Measurements from ENCODE around the gene TRIM5. TPM values are rescaled to one million over a fixed set of nuclear protein-coding genes. Genes with fewer than 3 reads are reported as not detected.

Gene TRIM5
- polyA plus RNA-seq, 2 of the 4 experiments (the other 2 are of a cell fraction) = 21.9 to 32.6 TPM

DNA sequence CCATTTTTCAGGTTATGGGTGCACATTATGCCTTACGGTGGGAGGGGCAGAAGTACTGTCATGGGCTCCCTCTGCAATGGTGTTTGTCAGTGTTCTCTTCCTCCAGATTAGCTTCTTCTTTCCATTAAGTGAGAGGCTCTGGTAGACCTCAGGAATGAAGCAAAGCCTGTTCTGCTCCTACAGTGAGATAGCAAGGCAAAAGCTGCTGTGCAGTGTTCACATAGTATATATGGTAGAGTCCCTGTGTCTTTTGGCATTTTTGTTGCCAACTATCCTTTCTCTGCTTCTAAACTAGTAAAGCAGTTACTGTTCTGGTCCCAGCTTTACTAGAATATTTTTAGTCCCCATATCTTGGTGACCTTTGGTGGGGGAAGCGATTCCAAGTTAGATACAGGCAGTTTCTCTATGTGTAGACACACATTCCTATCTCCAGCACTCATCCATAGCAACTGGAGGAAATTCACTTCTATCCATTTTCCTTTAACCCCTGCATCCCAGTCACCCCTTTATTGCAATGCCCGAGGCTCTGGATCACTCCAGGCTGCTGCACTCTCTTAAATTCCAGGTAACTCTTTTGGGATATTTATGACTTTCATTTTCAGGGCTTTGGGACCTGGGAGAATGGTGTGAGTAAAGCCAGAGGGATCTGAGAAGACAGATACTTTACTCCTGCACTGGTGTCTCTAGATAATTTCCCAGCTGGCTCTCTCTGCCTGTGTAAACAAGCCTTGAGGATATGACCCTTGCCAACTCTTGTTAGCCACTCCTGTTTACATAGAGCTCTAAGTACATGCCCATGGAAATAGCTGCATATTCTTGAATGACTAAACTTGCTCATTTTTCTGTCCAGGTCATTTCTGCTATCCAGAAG is 64.0 kb downstream of the TRIM5 start (continued):
- TF ChIP-seq, protein P1, sequence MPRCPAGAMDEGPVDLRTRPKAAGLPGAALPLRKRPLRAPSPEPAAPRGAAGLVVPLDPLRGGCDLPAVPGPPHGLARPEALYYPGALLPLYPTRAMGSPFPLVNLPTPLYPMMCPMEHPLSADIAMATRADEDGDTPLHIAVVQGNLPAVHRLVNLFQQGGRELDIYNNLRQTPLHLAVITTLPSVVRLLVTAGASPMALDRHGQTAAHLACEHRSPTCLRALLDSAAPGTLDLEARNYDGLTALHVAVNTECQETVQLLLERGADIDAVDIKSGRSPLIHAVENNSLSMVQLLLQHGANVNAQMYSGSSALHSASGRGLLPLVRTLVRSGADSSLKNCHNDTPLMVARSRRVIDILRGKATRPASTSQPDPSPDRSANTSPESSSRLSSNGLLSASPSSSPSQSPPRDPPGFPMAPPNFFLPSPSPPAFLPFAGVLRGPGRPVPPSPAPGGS (IDR thresholded peaks at IDR 0.05) = 0 out of 3 replicates have a peak, but pooled peaks have one; percentile 37
- TF ChIP-seq NR3C1 (IDR thresholded peaks at IDR 0.05) (no peak), FOSB (CRISPR knock-in tag; IDR thresholded peaks at IDR 0.05) (no peak), CEBPB (IDR thresholded peaks at IDR 0.05) (no peak), HOXA7 (CRISPR knock-in tag; IDR thresholded peaks at IDR 0.05) (0 out of 2 replicates have a peak, but pooled peaks have one; percentile 50), FOSL2 (IDR thresholded peaks at IDR 0.05) (0 out of 2 replicates have a peak, but pooled peaks have one; percentile 13), FOSL2 (CRISPR knock-in tag; IDR thresholded peaks at IDR 0.05) (peak; percentile 66), HEYL (CRISPR knock-in tag; IDR thresholded peaks at IDR 0.05) (no peak), FOXS1 (CRISPR knock-in tag; IDR thresholded peaks at IDR 0.05) (peak; percentile 91; the same call in 1 of the 2 replicates), TP53 (CRISPR knock-in tag; IDR thresholded peaks at IDR 0.05) (no peak), GATA3 (IDR thresholded peaks at IDR 0.05; ENCODE audit: borderline replicate concordance) (peak; percentile 73), JUN (IDR thresholded peaks at IDR 0.05) (peak; percentile 52 to 69; a peak in 3 of 5 replicates), KDM5A (IDR thresholded peaks at IDR 0.05) (no peak)
- TF ChIP-seq, protein P2, sequence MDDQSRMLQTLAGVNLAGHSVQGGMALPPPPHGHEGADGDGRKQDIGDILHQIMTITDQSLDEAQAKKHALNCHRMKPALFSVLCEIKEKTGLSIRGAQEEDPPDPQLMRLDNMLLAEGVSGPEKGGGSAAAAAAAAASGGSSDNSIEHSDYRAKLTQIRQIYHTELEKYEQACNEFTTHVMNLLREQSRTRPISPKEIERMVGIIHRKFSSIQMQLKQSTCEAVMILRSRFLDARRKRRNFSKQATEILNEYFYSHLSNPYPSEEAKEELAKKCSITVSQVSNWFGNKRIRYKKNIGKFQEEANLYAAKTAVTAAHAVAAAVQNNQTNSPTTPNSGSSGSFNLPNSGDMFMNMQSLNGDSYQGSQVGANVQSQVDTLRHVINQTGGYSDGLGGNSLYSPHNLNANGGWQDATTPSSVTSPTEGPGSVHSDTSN (IDR thresholded peaks at IDR 0.05) = peak; percentile 55; the same call in 1 of the 2 replicates

DNA sequence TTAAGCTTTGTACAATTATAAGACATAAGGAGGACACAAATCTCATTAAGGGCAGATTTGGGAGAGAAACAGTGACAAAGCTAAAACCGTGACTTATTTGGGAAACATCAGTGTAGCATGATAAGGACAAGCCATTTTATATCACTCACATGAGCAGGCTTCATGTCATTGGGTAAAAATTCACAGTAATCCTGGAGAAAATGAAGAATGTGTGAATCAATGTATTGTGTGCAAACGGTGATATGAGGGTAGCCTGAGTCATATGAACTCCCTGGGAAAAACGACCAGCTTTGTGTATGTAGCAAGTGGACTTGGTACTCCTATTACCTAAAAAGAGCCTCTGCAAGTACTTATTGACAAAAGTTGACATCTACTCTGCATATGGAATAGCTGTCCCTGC is 66.1 kb downstream of the TRIM5 start:
- peaks cover 46% of the 10 kb centered on the region for H3K4me1 ChIP-seq
- no peaks in the 10 kb centered on the region for H3K9me3 ChIP-seq
- H3K27ac ChIP-seq = peak overlapping the region; percentile 79 to 91; a peak in 5 of 6 replicates
- H3K4me3 ChIP-seq = no peak overlapping the region
- CTCF ChIA-PET = interaction anchor here (0.6 to 7.4 kb wide), 3 partner anchors 14 to 505 kb away, joined by 3 to 50 read pairs (median 3); no protein-coding TSS in a partner anchor
- peak in 1 of 2 experiments; percentile 47 for DNase-seq (ENCODE audit: low read depth in 1 of 2, low spot score in 1 of 2)
- TF ChIP-seq KDM5A (IDR thresholded peaks at IDR 0.05) (no peak), HOXB5 (CRISPR knock-in tag; IDR thresholded peaks at IDR 0.05) (no peak), HOXB13 (CRISPR knock-in tag; IDR thresholded peaks at IDR 0.05; ENCODE audit: low read depth) (no peak), EP300 (IDR thresholded peaks at IDR 0.05) (no peak), SREBF2 (IDR thresholded peaks at IDR 0.05) (no peak)
- TF ChIP-seq, protein P3, sequence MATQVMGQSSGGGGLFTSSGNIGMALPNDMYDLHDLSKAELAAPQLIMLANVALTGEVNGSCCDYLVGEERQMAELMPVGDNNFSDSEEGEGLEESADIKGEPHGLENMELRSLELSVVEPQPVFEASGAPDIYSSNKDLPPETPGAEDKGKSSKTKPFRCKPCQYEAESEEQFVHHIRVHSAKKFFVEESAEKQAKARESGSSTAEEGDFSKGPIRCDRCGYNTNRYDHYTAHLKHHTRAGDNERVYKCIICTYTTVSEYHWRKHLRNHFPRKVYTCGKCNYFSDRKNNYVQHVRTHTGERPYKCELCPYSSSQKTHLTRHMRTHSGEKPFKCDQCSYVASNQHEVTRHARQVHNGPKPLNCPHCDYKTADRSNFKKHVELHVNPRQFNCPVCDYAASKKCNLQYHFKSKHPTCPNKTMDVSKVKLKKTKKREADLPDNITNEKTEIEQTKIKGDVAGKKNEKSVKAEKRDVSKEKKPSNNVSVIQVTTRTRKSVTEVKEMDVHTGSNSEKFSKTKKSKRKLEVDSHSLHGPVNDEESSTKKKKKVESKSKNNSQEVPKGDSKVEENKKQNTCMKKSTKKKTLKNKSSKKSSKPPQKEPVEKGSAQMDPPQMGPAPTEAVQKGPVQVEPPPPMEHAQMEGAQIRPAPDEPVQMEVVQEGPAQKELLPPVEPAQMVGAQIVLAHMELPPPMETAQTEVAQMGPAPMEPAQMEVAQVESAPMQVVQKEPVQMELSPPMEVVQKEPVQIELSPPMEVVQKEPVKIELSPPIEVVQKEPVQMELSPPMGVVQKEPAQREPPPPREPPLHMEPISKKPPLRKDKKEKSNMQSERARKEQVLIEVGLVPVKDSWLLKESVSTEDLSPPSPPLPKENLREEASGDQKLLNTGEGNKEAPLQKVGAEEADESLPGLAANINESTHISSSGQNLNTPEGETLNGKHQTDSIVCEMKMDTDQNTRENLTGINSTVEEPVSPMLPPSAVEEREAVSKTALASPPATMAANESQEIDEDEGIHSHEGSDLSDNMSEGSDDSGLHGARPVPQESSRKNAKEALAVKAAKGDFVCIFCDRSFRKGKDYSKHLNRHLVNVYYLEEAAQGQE (IDR thresholded peaks at IDR 0.05) = no peak
- TF ChIP-seq, protein P4, sequence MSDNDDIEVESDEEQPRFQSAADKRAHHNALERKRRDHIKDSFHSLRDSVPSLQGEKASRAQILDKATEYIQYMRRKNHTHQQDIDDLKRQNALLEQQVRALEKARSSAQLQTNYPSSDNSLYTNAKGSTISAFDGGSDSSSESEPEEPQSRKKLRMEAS (IDR thresholded peaks at IDR 0.05) = no peak
- peak; percentile 56 for FAIRE-seq
- 24% methylated on average over 3 of the region's 3 CpGs for WGBS (ENCODE audit: missing lambda C conversion rate)
- POLR2A ChIA-PET = interaction anchor here (0.9 to 1.1 kb wide), 2 partner anchors 22 to 66 kb away, joined by 3 read pairs; partner anchors contain the start of genes TRIM5 and TRIM6
- no peak for ATAC-seq
- H3K4me2 ChIP-seq = peak overlapping the region; percentile 11

Other genes with a start within 250 kb of the TRIM5 start
- not detected in 2 replicates for gene OR51I1, start 243.6 kb downstream of the TRIM5 start, polyA plus RNA-seq (2011; rRNA removed)
- not detected in 3 replicates for gene OR51I1, start 243.6 kb downstream of the TRIM5 start, polyA plus RNA-seq (2017; fragmentation: RNase III; extraction: RNeasy Plus Mini Kit Qiagen cat#74134 plus additional on column Dnase treatment)
- gene OR51I2, start 235.8 kb downstream of the TRIM5 start, polyA plus RNA-seq (2011; rRNA removed) = not detected in 2 replicates
- not detected in 3 replicates for gene OR51I2, start 235.8 kb downstream of the TRIM5 start, polyA plus RNA-seq (2017; fragmentation: RNase III; extraction: RNeasy Plus Mini Kit Qiagen cat#74134 plus additional on column Dnase treatment)
- gene OR52D1, start 196.4 kb downstream of the TRIM5 start, polyA plus RNA-seq (2011; rRNA removed) = not detected in 2 replicates
- gene OR52D1, start 196.4 kb downstream of the TRIM5 start, polyA plus RNA-seq (2017; fragmentation: RNase III; extraction: RNeasy Plus Mini Kit Qiagen cat#74134 plus additional on column Dnase treatment) = not detected in 3 replicates
- gene UBQLN3, start 175.1 kb downstream of the TRIM5 start, polyA plus RNA-seq (2011; rRNA removed) = not detected in 2 replicates
- gene UBQLN3, start 175.1 kb downstream of the TRIM5 start, polyA plus RNA-seq (2017; fragmentation: RNase III; extraction: RNeasy Plus Mini Kit Qiagen cat#74134 plus additional on column Dnase treatment) = not detected in 3 replicates
- gene UBQLNL, start 168.4 kb downstream of the TRIM5 start, polyA plus RNA-seq (2011; rRNA removed) = 0.41 and 0.71 TPM in 2 replicates
- 0.06 to 0.13 TPM (median 0.12 TPM) in 3 replicates for gene UBQLNL, start 168.4 kb downstream of the TRIM5 start, polyA plus RNA-seq (2017; fragmentation: RNase III; extraction: RNeasy Plus Mini Kit Qiagen cat#74134 plus additional on column Dnase treatment)
- not detected in 2 replicates for gene OR52H1, start 136.5 kb downstream of the TRIM5 start, polyA plus RNA-seq (2011; rRNA removed)
- gene OR52H1, start 136.5 kb downstream of the TRIM5 start, polyA plus RNA-seq (2017; fragmentation: RNase III; extraction: RNeasy Plus Mini Kit Qiagen cat#74134 plus additional on column Dnase treatment) = not detected in 3 replicates
- gene OR52B6, start 104.2 kb downstream of the TRIM5 start, polyA plus RNA-seq (2011; rRNA removed) = not detected in 2 replicates
- gene OR52B6, start 104.2 kb downstream of the TRIM5 start, polyA plus RNA-seq (2017; fragmentation: RNase III; extraction: RNeasy Plus Mini Kit Qiagen cat#74134 plus additional on column Dnase treatment) = not detected in 3 replicates
- gene TRIM6, start 88.4 kb downstream of the TRIM5 start, polyA plus RNA-seq (2011; rRNA removed) = 44.1 and 52.8 TPM in 2 replicates
- 22.6 to 27.5 TPM (median 22.9 TPM) in 3 replicates for gene TRIM6, start 88.4 kb downstream of the TRIM5 start, polyA plus RNA-seq (2017; fragmentation: RNase III; extraction: RNeasy Plus Mini Kit Qiagen cat#74134 plus additional on column Dnase treatment)
- 11.7 and 15.2 TPM in 2 replicates for gene TRIM34, start 60.1 kb downstream of the TRIM5 start, polyA plus RNA-seq (2011; rRNA removed)
- 6.1 to 8.1 TPM (median 6.8 TPM) in 3 replicates for gene TRIM34, start 60.1 kb downstream of the TRIM5 start, polyA plus RNA-seq (2017; fragmentation: RNase III; extraction: RNeasy Plus Mini Kit Qiagen cat#74134 plus additional on column Dnase treatment)
- gene TRIM22, start 4.7 kb upstream of the TRIM5 start, polyA plus RNA-seq (2011; rRNA removed) = 2.4 and 2.7 TPM in 2 replicates
- 1.2 to 1.5 TPM (median 1.4 TPM) in 3 replicates for gene TRIM22, start 4.7 kb upstream of the TRIM5 start, polyA plus RNA-seq (2017; fragmentation: RNase III; extraction: RNeasy Plus Mini Kit Qiagen cat#74134 plus additional on column Dnase treatment)
- not detected in 2 replicates for gene OR56B1, start 51.4 kb upstream of the TRIM5 start, polyA plus RNA-seq (2011; rRNA removed)
- not detected in 3 replicates for gene OR56B1, start 51.4 kb upstream of the TRIM5 start, polyA plus RNA-seq (2017; fragmentation: RNase III; extraction: RNeasy Plus Mini Kit Qiagen cat#74134 plus additional on column Dnase treatment)
- not detected in 2 replicates for gene OR52N4, start 69.2 kb upstream of the TRIM5 start, polyA plus RNA-seq (2011; rRNA removed)
- gene OR52N4, start 69.2 kb upstream of the TRIM5 start, polyA plus RNA-seq (2017; fragmentation: RNase III; extraction: RNeasy Plus Mini Kit Qiagen cat#74134 plus additional on column Dnase treatment) = not detected in 3 replicates
- gene OR52N5, start 98.3 kb upstream of the TRIM5 start, polyA plus RNA-seq (2011; rRNA removed) = not detected in 2 replicates
- not detected in 3 replicates for gene OR52N5, start 98.3 kb upstream of the TRIM5 start, polyA plus RNA-seq (2017; fragmentation: RNase III; extraction: RNeasy Plus Mini Kit Qiagen cat#74134 plus additional on column Dnase treatment)
- not detected in 2 replicates for gene OR52N1, start 106.2 kb upstream of the TRIM5 start, polyA plus RNA-seq (2011; rRNA removed)
- not detected in 3 replicates for gene OR52N1, start 106.2 kb upstream of the TRIM5 start, polyA plus RNA-seq (2017; fragmentation: RNase III; extraction: RNeasy Plus Mini Kit Qiagen cat#74134 plus additional on column Dnase treatment)
- not detected in 2 replicates for gene OR52N2, start 123.8 kb upstream of the TRIM5 start, polyA plus RNA-seq (2011; rRNA removed)
- not detected in 3 replicates for gene OR52N2, start 123.8 kb upstream of the TRIM5 start, polyA plus RNA-seq (2017; fragmentation: RNase III; extraction: RNeasy Plus Mini Kit Qiagen cat#74134 plus additional on column Dnase treatment)
- not detected in 2 replicates for gene OR52E6, start 156.8 kb upstream of the TRIM5 start, polyA plus RNA-seq (2011; rRNA removed)
- not detected in 3 replicates for gene OR52E6, start 156.8 kb upstream of the TRIM5 start, polyA plus RNA-seq (2017; fragmentation: RNase III; extraction: RNeasy Plus Mini Kit Qiagen cat#74134 plus additional on column Dnase treatment)
- gene OR52E8, start 172.6 kb upstream of the TRIM5 start, polyA plus RNA-seq (2011; rRNA removed) = not detected in 2 replicates
- gene OR52E8, start 172.6 kb upstream of the TRIM5 start, polyA plus RNA-seq (2017; fragmentation: RNase III; extraction: RNeasy Plus Mini Kit Qiagen cat#74134 plus additional on column Dnase treatment) = not detected in 3 replicates
- not detected in 2 replicates for gene OR52E4, start 195.6 kb upstream of the TRIM5 start, polyA plus RNA-seq (2011; rRNA removed)
- not detected in 3 replicates for gene OR52E4, start 195.6 kb upstream of the TRIM5 start, polyA plus RNA-seq (2017; fragmentation: RNase III; extraction: RNeasy Plus Mini Kit Qiagen cat#74134 plus additional on column Dnase treatment)
- gene OR52E5, start 208.1 kb upstream of the TRIM5 start, polyA plus RNA-seq (2011; rRNA removed) = not detected in 2 replicates
- gene OR52E5, start 208.1 kb upstream of the TRIM5 start, polyA plus RNA-seq (2017; fragmentation: RNase III; extraction: RNeasy Plus Mini Kit Qiagen cat#74134 plus additional on column Dnase treatment) = not detected in 3 replicates

Data from A549 (cell line).